Measurements from ENCODE around the gene CENPO.
"Not testable (repeated sequence)": the region's sequence is repeated elsewhere in the genome, so short reads cannot be mapped to it uniquely, and the experiment has no call there.

GRCh38 chr2:24835411-24835810 is 42.2 kb downstream of the CENPO start:
- TF ChIP-seq CTCF (conservative IDR thresholded peaks at IDR 0.05; ENCODE audit: low read length); EZH2phosphoT487 (IDR thresholded peaks at IDR 0.05; ENCODE audit: borderline replicate concordance, low read depth, low read length): not testable (repeated sequence)
